Cardiac fibroblast (primary cell): ENCODE results near the gene GABPB1.

Experiments
- DNase-seq, 2 donors: peaks; one replicate each; pipeline versions ENCODE4 v3.0.0 to v3.0.0-alpha.2; 2010; ENCODE audit warnings: low read depth in 2 of 2
- H3K4me3 ChIP-seq, 2 donors: replicated peaks in 1 of 2; 1 replicate in 1 of 2; 2 replicates in 1 of 2; pipeline ENCODE4 v1.5.1; 2011; ENCODE audit warnings: low read depth in 2 of 2, low read length in 2 of 2, mild to moderate bottlenecking in 2 of 2, moderate library complexity in 1 of 2
- TF ChIP-seq, protein P1 (sequence below): IDR thresholded peaks from one replicate; pipeline ENCODE4 v1.5.1; 2011; ENCODE audit warnings: low read depth, mild to moderate bottlenecking, low read length, inconsistent platforms

Gene GABPB1

GRCh38 chr15:50281427-50281826 is 73.6 kb downstream of the GABPB1 start:
- DNase-seq, result no peak
- no peak overlapping the region for H3K4me3 ChIP-seq
- TF ChIP-seq, protein P1, sequence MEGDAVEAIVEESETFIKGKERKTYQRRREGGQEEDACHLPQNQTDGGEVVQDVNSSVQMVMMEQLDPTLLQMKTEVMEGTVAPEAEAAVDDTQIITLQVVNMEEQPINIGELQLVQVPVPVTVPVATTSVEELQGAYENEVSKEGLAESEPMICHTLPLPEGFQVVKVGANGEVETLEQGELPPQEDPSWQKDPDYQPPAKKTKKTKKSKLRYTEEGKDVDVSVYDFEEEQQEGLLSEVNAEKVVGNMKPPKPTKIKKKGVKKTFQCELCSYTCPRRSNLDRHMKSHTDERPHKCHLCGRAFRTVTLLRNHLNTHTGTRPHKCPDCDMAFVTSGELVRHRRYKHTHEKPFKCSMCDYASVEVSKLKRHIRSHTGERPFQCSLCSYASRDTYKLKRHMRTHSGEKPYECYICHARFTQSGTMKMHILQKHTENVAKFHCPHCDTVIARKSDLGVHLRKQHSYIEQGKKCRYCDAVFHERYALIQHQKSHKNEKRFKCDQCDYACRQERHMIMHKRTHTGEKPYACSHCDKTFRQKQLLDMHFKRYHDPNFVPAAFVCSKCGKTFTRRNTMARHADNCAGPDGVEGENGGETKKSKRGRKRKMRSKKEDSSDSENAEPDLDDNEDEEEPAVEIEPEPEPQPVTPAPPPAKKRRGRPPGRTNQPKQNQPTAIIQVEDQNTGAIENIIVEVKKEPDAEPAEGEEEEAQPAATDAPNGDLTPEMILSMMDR, result no peak

DNA sequence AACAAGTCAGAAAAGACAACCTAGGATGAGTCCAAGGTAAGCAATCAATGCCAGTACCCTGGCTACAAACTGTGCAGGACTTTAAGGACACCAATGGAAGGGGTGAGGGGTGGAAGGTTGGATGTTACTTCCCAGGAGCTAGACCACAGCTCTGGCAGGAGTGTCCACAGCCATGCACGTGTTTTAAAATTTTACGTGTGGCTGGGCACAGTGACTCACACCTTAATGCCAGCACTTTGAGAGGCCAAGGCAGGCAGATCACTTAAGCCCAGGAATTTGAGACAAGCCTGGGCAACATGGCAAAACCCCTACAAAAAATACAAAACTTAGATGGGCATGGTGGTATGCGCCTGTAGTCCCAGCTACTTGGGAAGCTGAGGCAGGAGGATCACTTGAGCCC is 74.7 kb downstream of the GABPB1 start:
- no peak for DNase-seq
- H3K4me3 ChIP-seq, result no peak overlapping the region
- TF ChIP-seq, protein P1, result no peak

DNA sequence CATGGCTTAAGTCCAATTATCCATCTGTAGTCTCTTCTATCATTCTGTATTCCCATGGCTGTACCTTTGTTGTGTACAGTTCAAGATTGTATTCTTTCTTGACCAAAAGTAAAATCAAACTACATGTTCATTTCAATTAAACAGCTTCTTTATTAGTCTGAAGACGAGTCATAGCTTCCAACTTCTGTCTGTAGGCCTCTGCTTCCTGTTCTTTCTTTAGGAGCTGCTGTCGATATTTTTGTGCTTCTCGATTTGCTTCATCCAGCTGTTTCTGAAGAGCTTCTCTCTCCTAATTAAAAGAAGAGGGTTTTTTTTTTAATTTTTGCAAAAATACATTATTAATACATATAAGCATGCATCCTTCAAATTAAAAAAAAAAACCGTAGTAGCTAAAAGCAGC is 76.5 kb downstream of the GABPB1 start:
- TF ChIP-seq, protein P1, result no peak
- DNase-seq, result no peak
- H3K4me3 ChIP-seq, result no peak overlapping the region

GRCh38 chr15:50277370-50277769 is 77.6 kb downstream of the GABPB1 start:
- no peak overlapping the region for H3K4me3 ChIP-seq
- DNase-seq, result no peak
- TF ChIP-seq, protein P1, result no peak

DNA sequence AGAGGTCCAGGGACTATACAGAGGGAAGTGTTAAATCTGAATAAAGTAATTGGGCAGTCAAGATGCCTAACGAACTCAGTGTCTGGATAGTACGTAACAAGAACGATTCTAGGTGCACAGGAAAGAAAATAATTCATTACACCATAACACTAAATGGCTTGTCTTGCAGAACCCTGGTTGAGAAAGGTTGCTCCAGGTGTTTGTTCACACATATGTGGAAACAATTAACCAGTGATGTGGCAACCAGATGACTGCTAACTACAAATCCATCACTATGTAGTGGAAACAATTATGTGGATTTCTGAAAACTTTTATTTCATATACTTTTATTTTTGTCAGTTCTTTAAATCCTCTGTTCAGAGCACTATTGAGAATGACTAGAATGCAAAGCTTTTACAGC is 79.1 kb downstream of the GABPB1 start:
- DNase-seq, result no peak
- TF ChIP-seq, protein P1, result no peak
- H3K4me3 ChIP-seq, result no peak overlapping the region

GRCh38 chr15:50275091-50275490 is 79.9 kb downstream of the GABPB1 start:
- TF ChIP-seq, protein P1, result no peak
- no peak overlapping the region for H3K4me3 ChIP-seq
- DNase-seq, result no peak

GRCh38 chr15:50267577-50267976 is 87.4 kb downstream of the GABPB1 start:
- TF ChIP-seq, protein P1, result no peak
- no peak overlapping the region for H3K4me3 ChIP-seq

More at GRCh38 chr15:50267577-50267976, 87.4 kb downstream of the GABPB1 start:
- DNase-seq, result no peak
